ENCODE data around the gene FLII. TPM values are rescaled to one million over a fixed set of nuclear protein-coding genes. Genes with fewer than 3 reads are reported as not detected.

Gene FLII
- total RNA-seq, 1 experiment from 2014 or later, result 298 TPM

DNA sequence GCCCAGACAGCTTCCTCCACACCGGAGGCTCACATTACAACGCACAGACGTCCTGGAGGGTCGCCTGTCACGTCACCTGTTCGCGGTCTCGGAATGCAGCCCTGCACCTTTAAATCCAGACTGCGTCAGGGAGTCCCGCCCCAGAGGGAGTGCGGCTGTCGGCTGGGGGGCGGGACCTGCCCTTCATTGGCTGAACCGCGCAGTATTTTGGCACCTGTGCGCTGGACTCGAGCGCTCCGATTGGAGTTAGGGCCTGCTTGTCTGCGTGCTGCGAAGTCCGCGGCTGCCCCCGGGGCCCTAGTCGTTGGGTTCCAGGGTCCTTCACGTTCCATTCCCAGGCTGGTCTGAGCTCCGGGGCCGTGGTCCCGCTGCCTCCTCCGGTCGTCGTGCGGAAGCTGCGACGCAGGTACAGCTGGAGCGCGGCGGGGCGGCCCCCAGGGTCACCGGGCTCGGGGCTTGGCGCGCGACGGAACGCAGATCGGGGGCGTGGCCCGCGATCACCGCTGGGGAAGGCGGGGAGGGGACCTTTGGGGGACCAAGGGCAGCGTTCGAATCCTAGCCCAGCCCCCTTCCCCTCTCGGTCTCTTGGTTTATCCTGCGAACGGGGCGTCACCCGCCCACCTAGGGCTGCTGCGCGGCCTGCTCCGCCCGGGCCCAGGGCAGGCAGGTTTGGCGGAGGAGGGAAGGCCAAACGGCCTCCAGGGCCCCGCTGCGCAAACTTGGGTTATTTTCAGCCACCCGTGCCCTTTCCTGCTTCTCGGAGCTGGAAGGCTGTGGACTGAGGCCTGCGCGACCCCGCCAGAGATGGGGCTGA is 2.0 kb upstream of the FLII start, which contains the start of gene MIEF2:
Gene MIEF2, plus strand, starts transcription at position 331 of the 814 bp plus-strand sequence. CDS start 2,059 bp downstream, outside the sequence.
- Histone ChIP-seq H2BK5ac (ENCODE audit: insufficient read length, low read length) (no peak within 1 kb of the TSS), H3K79me2 (ENCODE audit: insufficient read depth, low read length) (no peaks in the 10 kb centered on the region; the same call in 1 of the 2 replicates), H2BK15ac (ENCODE audit: low read depth, low read length) (no peak within 1 kb of the TSS), H3K18ac (ENCODE audit: insufficient read length, low read depth, low read length) (peak within 1 kb of the TSS; percentile 43), H3K4me2 (ENCODE audit: insufficient read depth, insufficient read length, low read length) (peak within 1 kb of the TSS; percentile 26), H3K56ac (ENCODE audit: insufficient read length, low read depth, low read length) (no peak within 1 kb of the TSS), H2AK5ac (ENCODE audit: insufficient read length, low read length) (no peak within 1 kb of the TSS), H2AFZ (ENCODE audit: low read length) (no peak within 1 kb of the TSS), H2BK20ac (ENCODE audit: low read depth, low read length, poor library complexity, severe bottlenecking) (no peak within 1 kb of the TSS), H4K8ac (replicated peaks; ENCODE audit: insufficient read length, low read depth, low read length) (no peak within 1 kb of the TSS), H3K27ac (ENCODE audit: insufficient read length, low read depth, low read length) (no peak within 1 kb of the TSS), H3T11ph (ENCODE audit: low read length) (no peak within 1 kb of the TSS), H4K20me1 (ENCODE audit: control insufficient read depth, insufficient read depth, insufficient read length) (no peaks in the 10 kb centered on the region), H2BK12ac (ENCODE audit: insufficient read length, low read depth, low read length) (no peak within 1 kb of the TSS), H3K79me1 (ENCODE audit: insufficient read depth, low read depth, low read length, poor library complexity, severe bottlenecking) (no peaks in the 10 kb centered on the region), H3K23me2 (ENCODE audit: insufficient read length, low read depth, low read length, poor library complexity, severe bottlenecking) (peaks cover 12% of the 10 kb centered on the region), H3K23ac (ENCODE audit: insufficient read length, low read depth, low read length) (no peak within 1 kb of the TSS), H4K5ac (ENCODE audit: insufficient read length, low read depth, low read length) (no peak within 1 kb of the TSS), H4K91ac (ENCODE audit: insufficient read length, low read depth, low read length) (no peak within 1 kb of the TSS), H3K4ac (ENCODE audit: low read depth, low read length) (no peak within 1 kb of the TSS), H3K9me3 (ENCODE audit: control insufficient read depth, low read depth, low read length) (no peaks in the 10 kb centered on the region), H2BK120ac (ENCODE audit: low read depth, low read length, poor library complexity, severe bottlenecking) (no peak within 1 kb of the TSS), H3K9ac (ENCODE audit: extremely low read depth, insufficient read length, low read length) (peak within 1 kb of the TSS; percentile 66), H3K14ac (ENCODE audit: insufficient read depth, low read length) (peak within 1 kb of the TSS; percentile 62; the same call in 1 of the 2 replicates), H3K4me1 (ENCODE audit: insufficient read depth, low read length) (no peaks in the 10 kb centered on the region), H3K27me3 (ENCODE audit: insufficient read depth, low read length) (no peaks in the 10 kb centered on the region)
- peak; percentile 100 for DNase-seq
- WGBS (ENCODE audit: extremely low coverage, insufficient read length, low lambda C conversion rate), result no CpG with 5 or more reads among the region's 72 CpGs
- Mint-ChIP-seq H3K4me1 (peaks cover 21 to 37% of the 10 kb centered on the region in 2 experiments), H3K27ac (peak within 1 kb of the TSS; percentile 52 to 89 (median 76); a peak in 6 of 7 replicates), H3K27me3 (ENCODE audit: low read depth) (no peaks in the 10 kb centered on the region), H3K4me3 (peak within 1 kb of the TSS; percentile 78 to 85), H3K36me3 (ENCODE audit: insufficient read depth in 1 of 3, low read depth in 3 of 3) (peaks cover 6 to 26% (median 22%) of the 10 kb centered on the region in 3 experiments), H3K9me3 (no peaks in the 10 kb centered on the region)
- TF ChIP-seq, protein P1, sequence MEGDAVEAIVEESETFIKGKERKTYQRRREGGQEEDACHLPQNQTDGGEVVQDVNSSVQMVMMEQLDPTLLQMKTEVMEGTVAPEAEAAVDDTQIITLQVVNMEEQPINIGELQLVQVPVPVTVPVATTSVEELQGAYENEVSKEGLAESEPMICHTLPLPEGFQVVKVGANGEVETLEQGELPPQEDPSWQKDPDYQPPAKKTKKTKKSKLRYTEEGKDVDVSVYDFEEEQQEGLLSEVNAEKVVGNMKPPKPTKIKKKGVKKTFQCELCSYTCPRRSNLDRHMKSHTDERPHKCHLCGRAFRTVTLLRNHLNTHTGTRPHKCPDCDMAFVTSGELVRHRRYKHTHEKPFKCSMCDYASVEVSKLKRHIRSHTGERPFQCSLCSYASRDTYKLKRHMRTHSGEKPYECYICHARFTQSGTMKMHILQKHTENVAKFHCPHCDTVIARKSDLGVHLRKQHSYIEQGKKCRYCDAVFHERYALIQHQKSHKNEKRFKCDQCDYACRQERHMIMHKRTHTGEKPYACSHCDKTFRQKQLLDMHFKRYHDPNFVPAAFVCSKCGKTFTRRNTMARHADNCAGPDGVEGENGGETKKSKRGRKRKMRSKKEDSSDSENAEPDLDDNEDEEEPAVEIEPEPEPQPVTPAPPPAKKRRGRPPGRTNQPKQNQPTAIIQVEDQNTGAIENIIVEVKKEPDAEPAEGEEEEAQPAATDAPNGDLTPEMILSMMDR (conservative IDR thresholded peaks at IDR 0.05), result no peak
